ENCODE data around the gene NOS1AP. TPM values are rescaled to one million over a fixed set of nuclear protein-coding genes. Genes with fewer than 3 reads are reported as not detected.

Gene NOS1AP
- total and polyA plus RNA-seq, 9 of the 15 experiments (the other 6 are each of a cell fraction or from before 2014, with no cell fraction given) = 0.07 to 1.5 (median 0.22) TPM

DNA sequence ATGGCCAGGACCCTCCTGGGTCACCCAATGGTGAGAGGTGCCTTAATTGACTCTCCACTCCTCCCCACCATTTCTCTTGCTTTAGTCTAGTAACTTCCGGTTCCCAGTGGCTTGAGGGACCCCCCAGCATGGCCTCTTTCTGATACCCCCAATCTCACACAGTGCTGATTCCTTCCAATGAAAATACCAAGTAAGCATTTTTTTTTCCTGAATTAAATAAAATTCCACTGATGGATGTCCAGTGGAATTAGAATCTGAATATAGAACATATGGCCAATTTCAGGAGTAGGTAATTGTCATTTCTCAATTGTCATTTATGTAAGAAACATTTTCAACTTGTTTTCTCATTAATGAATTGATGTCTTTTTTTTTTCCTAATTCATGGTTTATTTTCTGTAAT, 9.5 kb downstream of the NOS1AP start:
- H3K79me2 ChIP-seq (ENCODE audit: control insufficient read depth, insufficient read depth, low read length) = no peaks in the 10 kb centered on the region
- H3K27me3 ChIP-seq (ENCODE audit: control insufficient read depth in 2 of 2, insufficient read depth in 2 of 2, low read length in 2 of 2) = peaks cover 0 to 6% of the 10 kb centered on the region in 2 experiments; a peak in 2 of 5 replicates
- no peak overlapping the region for H3K9ac ChIP-seq (ENCODE audit: insufficient read depth in 1 of 2, low read depth in 2 of 2, low read length in 2 of 2)
- H3K36me3 ChIP-seq (ENCODE audit: control insufficient read depth, insufficient read depth, low read length) = no peaks in the 10 kb centered on the region
- H4K20me1 ChIP-seq (replicated peaks; ENCODE audit: control insufficient read depth, insufficient read depth, low read length) = no peaks in the 10 kb centered on the region
- CTCF ChIA-PET (ENCODE audit: low intra/inter-chr PET ratio) = no interaction called here
- BruUV-seq (replicated peaks) = no TSS peak
- WGBS (ENCODE audit: insufficient coverage, low coverage, missing lambda C conversion rate) = 0% methylated on average over 1 of the region's 1 CpG
- POLR2A ChIA-PET = no interaction called here
- no peaks in the 10 kb centered on the region for H3K4me1 ChIP-seq (replicated peaks in 1 of 2; ENCODE audit: control insufficient read depth in 2 of 2, insufficient read depth in 2 of 2, low read length in 2 of 2)
- no peak for FAIRE-seq
- H3K9me3 ChIP-seq (replicated peaks; ENCODE audit: control insufficient read depth, insufficient read depth, low read depth, low read length) = no peaks in the 10 kb centered on the region
- no peak for ATAC-seq
- no peaks in the 10 kb centered on the region for H3K9me1 ChIP-seq (ENCODE audit: control insufficient read depth, insufficient read depth, low read length)
- DNase-seq (ENCODE audit: extremely low read depth in 1 of 4, low spot score in 3 of 4) = no peak
- H3K27ac ChIP-seq (ENCODE audit: extremely low read depth, low read depth, low read length) = no peak overlapping the region
- H3K4me3 ChIP-seq = no peak overlapping the region
- no peak for TF ChIP-seq MAFF (IDR thresholded peaks at IDR 0.05; ENCODE audit: low read length)
- peak; percentile 45 for TF ChIP-seq ZNF316 (IDR thresholded peaks at IDR 0.05)
- no peak overlapping the region for H3K4me2 ChIP-seq (ENCODE audit: insufficient read depth, low read length)
- intact Hi-C loops (cut with micrococcal nuclease) (no loop called here), in situ Hi-C loops (cut with MboI) (no loop called here)
- no peak overlapping the region for H2AFZ ChIP-seq (ENCODE audit: low read depth, low read length)

DNA sequence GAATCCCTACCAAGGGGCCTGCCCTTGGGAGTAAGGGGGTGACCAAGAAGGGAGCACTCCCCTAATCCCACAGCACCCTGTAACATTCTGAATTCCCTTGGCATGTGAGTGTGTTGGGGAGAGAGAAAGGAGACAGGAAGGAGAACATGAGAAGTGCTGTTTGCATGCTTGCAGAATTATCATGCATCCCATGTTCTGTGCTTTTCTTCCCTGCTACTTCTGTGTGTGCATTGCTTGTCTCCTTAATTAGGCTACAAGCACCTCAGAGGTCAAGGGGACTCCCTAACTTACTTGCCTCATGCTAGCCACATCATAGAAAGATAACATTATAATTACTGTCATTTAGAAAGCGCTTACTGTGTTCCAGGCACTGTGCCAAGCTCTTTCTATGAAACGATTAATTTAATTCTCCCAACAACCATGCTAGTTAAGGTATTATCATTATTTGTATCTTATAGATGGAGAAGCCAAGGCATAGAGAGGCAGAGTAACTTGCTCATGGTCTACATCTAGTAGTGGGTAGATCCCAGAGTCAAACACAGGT, 11.1 kb downstream of the NOS1AP start:
- no peak for TF ChIP-seq NEUROD1 (IDR thresholded peaks at IDR 0.05; ENCODE audit: borderline replicate concordance, low read depth, low read length, partially characterized antibody)
- no peak for TF ChIP-seq ATF7 (IDR thresholded peaks at IDR 0.05)
- TF ChIP-seq CREM (IDR thresholded peaks at IDR 0.05; ENCODE audit: low read depth) = no peak
- TF ChIP-seq MAZ (CRISPR knock-in tag; conservative IDR thresholded peaks at IDR 0.05 in 1 of 2, IDR thresholded peaks at IDR 0.05 in 1 of 2) = no peak
- no peak for TF ChIP-seq CCNT2 (IDR thresholded peaks at IDR 0.05; ENCODE audit: borderline replicate concordance, extremely low read depth, insufficient read length, low read depth, low read length)
- TF ChIP-seq, protein P1, sequence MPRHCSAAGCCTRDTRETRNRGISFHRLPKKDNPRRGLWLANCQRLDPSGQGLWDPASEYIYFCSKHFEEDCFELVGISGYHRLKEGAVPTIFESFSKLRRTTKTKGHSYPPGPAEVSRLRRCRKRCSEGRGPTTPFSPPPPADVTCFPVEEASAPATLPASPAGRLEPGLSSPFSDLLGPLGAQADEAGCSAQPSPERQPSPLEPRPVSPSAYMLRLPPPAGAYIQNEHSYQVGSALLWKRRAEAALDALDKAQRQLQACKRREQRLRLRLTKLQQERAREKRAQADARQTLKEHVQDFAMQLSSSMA (CRISPR knock-in tag; IDR thresholded peaks at IDR 0.05) = no peak
- no peak for TF ChIP-seq RAD21 (CRISPR knock-in tag; conservative IDR thresholded peaks at IDR 0.05 in 1 of 2, IDR thresholded peaks at IDR 0.05 in 1 of 2)
- TF ChIP-seq, protein P2, sequence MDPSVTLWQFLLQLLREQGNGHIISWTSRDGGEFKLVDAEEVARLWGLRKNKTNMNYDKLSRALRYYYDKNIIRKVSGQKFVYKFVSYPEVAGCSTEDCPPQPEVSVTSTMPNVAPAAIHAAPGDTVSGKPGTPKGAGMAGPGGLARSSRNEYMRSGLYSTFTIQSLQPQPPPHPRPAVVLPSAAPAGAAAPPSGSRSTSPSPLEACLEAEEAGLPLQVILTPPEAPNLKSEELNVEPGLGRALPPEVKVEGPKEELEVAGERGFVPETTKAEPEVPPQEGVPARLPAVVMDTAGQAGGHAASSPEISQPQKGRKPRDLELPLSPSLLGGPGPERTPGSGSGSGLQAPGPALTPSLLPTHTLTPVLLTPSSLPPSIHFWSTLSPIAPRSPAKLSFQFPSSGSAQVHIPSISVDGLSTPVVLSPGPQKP (CRISPR knock-in tag; IDR thresholded peaks at IDR 0.05) = no peak
- WGBS (ENCODE audit: insufficient coverage, low coverage, missing lambda C conversion rate) = 8% methylated on average over 2 of the region's 2 CpGs
- FAIRE-seq = no peak
- H3K9ac ChIP-seq (ENCODE audit: insufficient read depth in 1 of 2, low read depth in 2 of 2, low read length in 2 of 2) = no peak overlapping the region
- no peaks in the 10 kb centered on the region for H3K36me3 ChIP-seq (ENCODE audit: control insufficient read depth, insufficient read depth, low read length)
- CTCF ChIA-PET (ENCODE audit: low intra/inter-chr PET ratio) = no interaction called here
- in situ Hi-C loops (cut with MboI) = no loop called here
- H3K9me1 ChIP-seq (ENCODE audit: control insufficient read depth, insufficient read depth, low read length) = no peaks in the 10 kb centered on the region
- H4K20me1 ChIP-seq (replicated peaks; ENCODE audit: control insufficient read depth, insufficient read depth, low read length) = no peaks in the 10 kb centered on the region
- no peaks in the 10 kb centered on the region for H3K79me2 ChIP-seq (ENCODE audit: control insufficient read depth, insufficient read depth, low read length)
- H3K4me1 ChIP-seq (replicated peaks in 1 of 2; ENCODE audit: control insufficient read depth in 2 of 2, insufficient read depth in 2 of 2, low read length in 2 of 2) = no peaks in the 10 kb centered on the region
- H3K4me3 ChIP-seq = no peak overlapping the region
- POLR2A ChIA-PET = no interaction called here
- BruUV-seq (replicated peaks) = no TSS peak
- ATAC-seq = no peak
- H2AFZ ChIP-seq (ENCODE audit: low read depth, low read length) = no peak overlapping the region
- intact Hi-C loops (cut with micrococcal nuclease) = no loop called here
- DNase-seq (ENCODE audit: extremely low read depth in 1 of 4, low spot score in 3 of 4) = no peak
- no peak overlapping the region for H3K4me2 ChIP-seq (ENCODE audit: insufficient read depth, low read length)
- H3K27me3 ChIP-seq (ENCODE audit: control insufficient read depth in 2 of 2, insufficient read depth in 2 of 2, low read length in 2 of 2) = peaks cover 0 to 6% of the 10 kb centered on the region in 2 experiments; a peak in 1 of 5 replicates
- H3K9me3 ChIP-seq (replicated peaks; ENCODE audit: control insufficient read depth, insufficient read depth, low read depth, low read length) = no peaks in the 10 kb centered on the region
- no peak overlapping the region for H3K27ac ChIP-seq (ENCODE audit: extremely low read depth, low read depth, low read length)
